HCT116 (cell line): ENCODE data around the gene NSD2. TPM values are rescaled to one million over a fixed set of nuclear protein-coding genes. Genes with fewer than 3 reads are reported as not detected.

Experiments used
- ATAC-seq: fragments of 200-7000 bp; cut with Tn5 transposase; 2 replicates; pipeline ENCODE4 v1.9.1; 2020; ENCODE audit warnings: mild to moderate bottlenecking, moderate library complexity
- BruUV-seq: library from RNA; stranded (reverse); fragments of 400-500 nt; replicated peaks from 2 replicates; lab custom pipeline; 2021; lab: Mats Ljungman, UMichigan
- CTCF ChIA-PET: fragments of 300-600 bp; sonication (Branson Sonifier 250); formaldehyde crosslinking; loops from one replicate; lab custom pipeline; 2021; ENCODE audit warnings: antibody characterized with exemption; lab: Charles Lee
- POLR2A ChIA-PET: fragments of 300-600, 350-600 bp; sonication (Branson Sonifier 250); formaldehyde crosslinking; loops from one replicate; lab custom pipeline; 2021; ENCODE audit warnings: antibody characterized with exemption; lab: Charles Lee
- RAD21 ChIA-PET, 2 experiments: fragments of 300-600 bp; sonication (Branson Sonifier 250); formaldehyde crosslinking; loops; one replicate each; lab custom pipeline; 2023; ENCODE audit warnings: low total read pairs in 2 of 2; ENCODE audit not compliant: uncharacterized antibody in 2 of 2, unreplicated experiment in 2 of 2, low non-redundant PET in 1 of 2; lab: Charles Lee
- DNase-seq: peaks from one replicate; pipeline ENCODE4 v3.0.0-alpha.2; 2010; ENCODE audit warnings: low read depth, low spot score
- H2AFZ ChIP-seq: fragments of 200-600 bp; shearing (Covaris generic), sonication (generic); 2 replicates; pipeline ENCODE4 v1.6.1; 2017; ENCODE audit warnings: low read depth, mixed run types, mixed read lengths, antibody characterized with exemption, low read length; ENCODE audit not compliant: poor library complexity, severe bottlenecking
- H3K27ac ChIP-seq: 2 replicates; pipeline ENCODE4 v1.5.1; 2012; ENCODE audit warnings: low read depth, low read length
- H3K27me3 ChIP-seq: fragments of 200-600 bp; sonication (generic); 2 replicates; pipeline ENCODE4 v1.6.1; 2016; ENCODE audit warnings: mixed run types, low read length, mixed read lengths; ENCODE audit not compliant: insufficient read depth
- H3K36me3 ChIP-seq, 2 experiments: fragments of 200-500 bp in 1 of 2; fragments of 200-600 bp in 1 of 2; sonication (Bioruptor generic) in 1 of 2; sonication (generic) in 1 of 2; 2 replicates each; pipeline versions ENCODE4 v1.5.1 to v1.6.1; 2014 to 2016; ENCODE audit warnings: low read length in 2 of 2, inconsistent platforms in 1 of 2, mixed read lengths in 1 of 2, mixed run types in 1 of 2; ENCODE audit not compliant: insufficient read depth in 2 of 2, control insufficient read depth in 1 of 2
- H3K4me1 ChIP-seq, 2 experiments: fragments of 200-600 bp in 1 of 2; sonication (generic) in 1 of 2; 2 replicates each; pipeline versions ENCODE4 v1.5.1 to v1.6.1; 2012 to 2017; ENCODE audit warnings: low read length in 2 of 2, inconsistent platforms in 1 of 2, mild to moderate bottlenecking in 1 of 2, mixed read lengths in 1 of 2, mixed run types in 1 of 2, moderate library complexity in 1 of 2; ENCODE audit not compliant: insufficient read depth in 2 of 2, control insufficient read depth in 1 of 2
- H3K4me2 ChIP-seq: fragments of 200-600 bp; sonication (generic); 2 replicates; pipeline ENCODE4 v1.6.1; 2017; ENCODE audit warnings: mixed run types, low read length, mixed read lengths
- H3K4me3 ChIP-seq, 2 experiments: fragments of 200-600 bp in 1 of 2; sonication (generic) in 1 of 2; replicated peaks in 1 of 2; 2 replicates each; pipeline ENCODE4 v1.5.1; 2011 to 2016; ENCODE audit warnings: low read length in 2 of 2, control low read depth in 1 of 2, low read depth in 1 of 2, mild to moderate bottlenecking in 1 of 2, mixed read lengths in 1 of 2, mixed run types in 1 of 2
- H3K79me2 ChIP-seq: fragments of 200-600 bp; sonication (generic); 2 replicates; pipeline ENCODE4 v1.6.1; 2017; ENCODE audit warnings: mild to moderate bottlenecking, mixed run types, low read length, moderate library complexity, mixed read lengths; ENCODE audit not compliant: insufficient read depth
- H3K9ac ChIP-seq: fragments of 200-600 bp; sonication (generic); 2 replicates; pipeline ENCODE4 v1.6.1; 2016; ENCODE audit warnings: low read length, mixed read lengths
- H3K9me2 ChIP-seq: fragments of 200-600 bp; sonication (generic), shearing (Covaris generic); 2 replicates; pipeline ENCODE4 v1.6.1; 2017; ENCODE audit warnings: mixed run types, mild to moderate bottlenecking, moderate library complexity; ENCODE audit not compliant: insufficient read depth
- H3K9me3 ChIP-seq, 2 experiments: fragments of 200-500 bp in 1 of 2; fragments of 200-600 bp in 1 of 2; sonication (Bioruptor generic) in 1 of 2; sonication (generic) in 1 of 2; 2 replicates each; pipeline ENCODE4 v1.6.1; 2014 to 2017; ENCODE audit warnings: low read length in 2 of 2, mixed read lengths in 2 of 2, inconsistent platforms in 1 of 2, low read depth in 1 of 2, mild to moderate bottlenecking in 1 of 2, mixed run types in 1 of 2, moderate library complexity in 1 of 2; ENCODE audit not compliant: control insufficient read depth in 1 of 2, insufficient read depth in 1 of 2
- H4K20me1 ChIP-seq: fragments of 200-600 bp; sonication (generic), shearing (Covaris generic); 2 replicates; pipeline ENCODE4 v1.6.1; 2017; ENCODE audit warnings: mixed run types, mild to moderate bottlenecking, moderate library complexity; ENCODE audit not compliant: insufficient read depth
- CBX3 ChIP-seq: IDR thresholded peaks from 2 replicates; pipeline ENCODE4 v1.6.1; 2012; ENCODE audit warnings: low read depth
- CEBPB ChIP-seq: IDR thresholded peaks from 2 replicates; pipeline ENCODE4 v1.6.1; 2012; ENCODE audit warnings: low read depth
- EGR1 ChIP-seq: IDR thresholded peaks from 2 replicates; pipeline ENCODE4 v1.6.1; 2012; ENCODE audit warnings: low read depth
- ELF1 ChIP-seq: IDR thresholded peaks from 2 replicates; pipeline ENCODE4 v1.6.1; 2012; ENCODE audit warnings: low read depth, borderline replicate concordance
- EZH2 ChIP-seq: fragments of 200-600 bp; sonication (generic); IDR thresholded peaks from 2 replicates; pipeline ENCODE4 v1.6.1; 2017; ENCODE audit warnings: antibody characterized with exemption, mixed run types
- EZH2phosphoT487 ChIP-seq: fragments of 200-600 bp; IDR thresholded peaks from 2 replicates; pipeline ENCODE4 v1.6.1; 2018; ENCODE audit warnings: antibody characterized with exemption, borderline replicate concordance
- FOSL1 ChIP-seq: IDR thresholded peaks from 2 replicates; pipeline ENCODE4 v1.6.1; 2012; ENCODE audit warnings: low read depth
- JUND ChIP-seq: IDR thresholded peaks from 2 replicates; pipeline ENCODE4 v1.6.1; 2012
- POLR2A ChIP-seq: IDR thresholded peaks from 2 replicates; pipeline ENCODE4 v1.7.0; 2011; ENCODE audit warnings: borderline replicate concordance; ENCODE audit not compliant: insufficient read depth, insufficient read length; ENCODE audit errors: extremely low read depth
- POLR2AphosphoS5 ChIP-seq: IDR thresholded peaks from 2 replicates; pipeline ENCODE4 v1.6.1; 2011; ENCODE audit warnings: mild to moderate bottlenecking, low read depth, low read length, moderate library complexity
- RAD21 ChIP-seq: IDR thresholded peaks from 2 replicates; pipeline ENCODE4 v1.6.1; 2012; ENCODE audit warnings: low read depth, mild to moderate bottlenecking
- SIN3A ChIP-seq: IDR thresholded peaks from 2 replicates; pipeline ENCODE4 v1.6.1; 2012; ENCODE audit warnings: low read depth
- TCF7L2 ChIP-seq: IDR thresholded peaks from 2 replicates; pipeline ENCODE4 v1.7.0; 2011; ENCODE audit warnings: borderline replicate concordance, inconsistent platforms; ENCODE audit not compliant: insufficient read depth, insufficient read length; ENCODE audit errors: extremely low read depth
- YY1 ChIP-seq: IDR thresholded peaks from 2 replicates; pipeline ENCODE4 v1.6.1; 2011; ENCODE audit warnings: low read length, low read depth, moderate library complexity, mild to moderate bottlenecking; ENCODE audit not compliant: insufficient replicate concordance; ENCODE audit errors: extremely low read depth
- ZFX ChIP-seq: fragments of 450-650 bp; IDR thresholded peaks from 2 replicates; pipeline ENCODE4 v1.6.1; 2017
- ZNF274 ChIP-seq: fragments of 200-500 bp; sonication (Bioruptor generic); IDR thresholded peaks from 2 replicates; pipeline ENCODE4 v1.6.1; 2014; ENCODE audit warnings: mild to moderate bottlenecking, low read depth, low read length, inconsistent platforms
- intact Hi-C: fragments of 100-400 bp; cut with micrococcal nuclease; formaldehyde crosslinking; loops from 2 replicates; pipeline ENCODE4 v1.10.0; 2022
- total RNA-seq: library from RNA; stranded (reverse); gene quantifications from one replicate; pipeline ENCODE4 v1.2.1, GENCODE V29; 2021; ENCODE audit not compliant: unreplicated experiment
- TF ChIP-seq, protein P1 (sequence below): IDR thresholded peaks from 2 replicates; pipeline ENCODE4 v1.6.1; 2012
- TF ChIP-seq, protein P2 (sequence below): IDR thresholded peaks from 2 replicates; pipeline ENCODE4 v1.6.1; 2012; ENCODE audit warnings: low read depth
- TF ChIP-seq, protein P3 (sequence below): IDR thresholded peaks from 2 replicates; pipeline ENCODE4 v1.6.1; 2012

The NSD2 gene
- total RNA-seq, 1 experiment from 2014 or later, result 145 TPM

DNA sequence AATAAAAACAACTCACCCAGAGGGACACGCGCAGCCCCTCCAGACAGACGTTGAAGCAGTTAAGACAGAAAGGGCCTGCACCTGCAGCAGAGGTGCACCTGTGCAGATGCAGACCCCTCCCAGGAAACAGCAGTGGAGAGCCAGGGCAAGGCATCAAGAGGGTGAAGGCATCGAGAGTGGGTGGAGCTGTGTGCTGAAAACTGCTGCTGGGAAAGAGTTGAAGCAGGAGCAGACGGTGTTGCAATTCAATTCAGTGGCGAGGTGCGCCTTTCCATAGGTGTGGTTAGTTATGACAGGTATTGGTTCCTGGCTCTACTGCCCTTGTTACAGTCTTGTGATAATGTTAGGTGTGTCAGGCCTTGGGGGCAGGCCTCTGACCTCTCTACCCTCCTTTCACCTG is 31.9 kb upstream of the NSD2 start:
- H3K4me1 ChIP-seq, result no peaks in the 10 kb centered on the region
- H3K27ac ChIP-seq, result no peak overlapping the region
- ChIA-PET POLR2A (no interaction called here), RAD21 (no interaction called here), CTCF (no interaction called here)
- no TSS peak for BruUV-seq
- intact Hi-C loops, result no loop called here
- peaks cover 75% of the 10 kb centered on the region for H3K79me2 ChIP-seq
- no peaks in the 10 kb centered on the region for H3K9me3 ChIP-seq
- no peaks in the 10 kb centered on the region for H3K9me2 ChIP-seq
- H4K20me1 ChIP-seq, result no peaks in the 10 kb centered on the region
- TF ChIP-seq SIN3A, result no peak
- no peak for TF ChIP-seq CEBPB
- TF ChIP-seq POLR2AphosphoS5, result no peak
- TF ChIP-seq CBX3, result no peak
- TF ChIP-seq JUND, result no peak
- no peak for TF ChIP-seq EGR1
- TF ChIP-seq, protein P1, sequence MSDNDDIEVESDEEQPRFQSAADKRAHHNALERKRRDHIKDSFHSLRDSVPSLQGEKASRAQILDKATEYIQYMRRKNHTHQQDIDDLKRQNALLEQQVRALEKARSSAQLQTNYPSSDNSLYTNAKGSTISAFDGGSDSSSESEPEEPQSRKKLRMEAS, result no peak
- TF ChIP-seq ZNF274, result no peak
- no peak for TF ChIP-seq EZH2
- TF ChIP-seq ZFX, result no peak
- TF ChIP-seq FOSL1, result no peak
- TF ChIP-seq TCF7L2, result no peak
- no peak for TF ChIP-seq YY1
- TF ChIP-seq ELF1, result no peak
- no peak for TF ChIP-seq POLR2A
- TF ChIP-seq, protein P2, sequence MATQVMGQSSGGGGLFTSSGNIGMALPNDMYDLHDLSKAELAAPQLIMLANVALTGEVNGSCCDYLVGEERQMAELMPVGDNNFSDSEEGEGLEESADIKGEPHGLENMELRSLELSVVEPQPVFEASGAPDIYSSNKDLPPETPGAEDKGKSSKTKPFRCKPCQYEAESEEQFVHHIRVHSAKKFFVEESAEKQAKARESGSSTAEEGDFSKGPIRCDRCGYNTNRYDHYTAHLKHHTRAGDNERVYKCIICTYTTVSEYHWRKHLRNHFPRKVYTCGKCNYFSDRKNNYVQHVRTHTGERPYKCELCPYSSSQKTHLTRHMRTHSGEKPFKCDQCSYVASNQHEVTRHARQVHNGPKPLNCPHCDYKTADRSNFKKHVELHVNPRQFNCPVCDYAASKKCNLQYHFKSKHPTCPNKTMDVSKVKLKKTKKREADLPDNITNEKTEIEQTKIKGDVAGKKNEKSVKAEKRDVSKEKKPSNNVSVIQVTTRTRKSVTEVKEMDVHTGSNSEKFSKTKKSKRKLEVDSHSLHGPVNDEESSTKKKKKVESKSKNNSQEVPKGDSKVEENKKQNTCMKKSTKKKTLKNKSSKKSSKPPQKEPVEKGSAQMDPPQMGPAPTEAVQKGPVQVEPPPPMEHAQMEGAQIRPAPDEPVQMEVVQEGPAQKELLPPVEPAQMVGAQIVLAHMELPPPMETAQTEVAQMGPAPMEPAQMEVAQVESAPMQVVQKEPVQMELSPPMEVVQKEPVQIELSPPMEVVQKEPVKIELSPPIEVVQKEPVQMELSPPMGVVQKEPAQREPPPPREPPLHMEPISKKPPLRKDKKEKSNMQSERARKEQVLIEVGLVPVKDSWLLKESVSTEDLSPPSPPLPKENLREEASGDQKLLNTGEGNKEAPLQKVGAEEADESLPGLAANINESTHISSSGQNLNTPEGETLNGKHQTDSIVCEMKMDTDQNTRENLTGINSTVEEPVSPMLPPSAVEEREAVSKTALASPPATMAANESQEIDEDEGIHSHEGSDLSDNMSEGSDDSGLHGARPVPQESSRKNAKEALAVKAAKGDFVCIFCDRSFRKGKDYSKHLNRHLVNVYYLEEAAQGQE, result no peak
- no peak for TF ChIP-seq RAD21
- no peak for TF ChIP-seq EZH2phosphoT487
- TF ChIP-seq, protein P3, sequence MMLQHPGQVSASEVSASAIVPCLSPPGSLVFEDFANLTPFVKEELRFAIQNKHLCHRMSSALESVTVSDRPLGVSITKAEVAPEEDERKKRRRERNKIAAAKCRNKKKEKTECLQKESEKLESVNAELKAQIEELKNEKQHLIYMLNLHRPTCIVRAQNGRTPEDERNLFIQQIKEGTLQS, result no peak
- H3K27me3 ChIP-seq, result no peaks in the 10 kb centered on the region
- no peak for DNase-seq
- no peak overlapping the region for H3K9ac ChIP-seq
- no peak overlapping the region for H3K4me3 ChIP-seq
- H3K36me3 ChIP-seq, result peaks cover 33 to 49% of the 10 kb centered on the region in 2 experiments; a peak in 3 of 4 replicates
- no peak overlapping the region for H2AFZ ChIP-seq
- ATAC-seq, result no peak
- H3K4me2 ChIP-seq, result no peak overlapping the region
